ENCODE measurements around the gene EDARADD. TPM values are rescaled to one million over a fixed set of nuclear protein-coding genes. Genes with fewer than 3 reads are reported as not detected.

The EDARADD gene
- total and polyA plus RNA-seq, 2 of the 8 experiments (the other 6 are each of a cell fraction or from before 2014, with no cell fraction given), result 3.4 to 6.1 TPM

GRCh38 chr1:236348071-236348470 is 46.0 kb upstream of the EDARADD start:
- WGBS, 2 experiments (ENCODE audit: extremely low coverage in 1 of 2, insufficient coverage in 1 of 2, insufficient read length in 1 of 2, insufficient replicate concordance in 2 of 2, low coverage in 1 of 2, low lambda C conversion rate in 2 of 2, missing lambda C conversion rate in 1 of 2), result 88% methylated on average over 25 of the region's 31 CpGs; no CpG with 5 or more reads in 1 of the 2 experiments
- no peak overlapping the region for H2BK12ac ChIP-seq (ENCODE audit: low read depth, low read length)
- DNase-seq (ENCODE audit: low read depth in 1 of 2, low spot score in 2 of 2), result peak in 1 of 2 experiments; percentile 47
- TF ChIP-seq RNF2 (IDR thresholded peaks at IDR 0.05; ENCODE audit: borderline replicate concordance, low read depth, low read length, missing control alignments, poor library complexity, severe bottlenecking) (no peak), CREB1 (IDR thresholded peaks at IDR 0.05) (no peak), TBP (IDR thresholded peaks at IDR 0.05; ENCODE audit: low read depth, low read length) (no peak), JUN (IDR thresholded peaks at IDR 0.05; ENCODE audit: low read depth, low read length) (no peak), SUZ12 (IDR thresholded peaks at IDR 0.05; ENCODE audit: low read length) (no peak), POLR2A (IDR thresholded peaks at IDR 0.05; ENCODE audit: control extremely low read depth in 1 of 2, low read depth in 2 of 2, low read length in 2 of 2) (no peak), SP2 (IDR thresholded peaks at IDR 0.05; ENCODE audit: low read length) (no peak), CBX5 (IDR thresholded peaks at IDR 0.05; ENCODE audit: low read depth, low read length) (no peak), RBBP5 (IDR thresholded peaks at IDR 0.05; ENCODE audit: borderline replicate concordance, low read depth, low read length) (no peak), CHD2 (IDR thresholded peaks at IDR 0.05; ENCODE audit: low read length) (no peak), SP1 (IDR thresholded peaks at IDR 0.05; ENCODE audit: low read depth, low read length) (no peak), GABPA (IDR thresholded peaks at IDR 0.05; ENCODE audit: borderline replicate concordance, insufficient read depth, low read length) (no peak), SAP30 (IDR thresholded peaks at IDR 0.05; ENCODE audit: insufficient read depth, insufficient replicate concordance, low read length) (no peak), RXRA (IDR thresholded peaks at IDR 0.05; ENCODE audit: insufficient read depth, low read depth, low read length) (no peak), SIX5 (IDR thresholded peaks at IDR 0.05; ENCODE audit: low read depth, low read length) (no peak), JUND (IDR thresholded peaks at IDR 0.05; ENCODE audit: low read length) (no peak)

More at GRCh38 chr1:236348071-236348470, 46.0 kb upstream of the EDARADD start:
- Histone ChIP-seq H3K4me2 (ENCODE audit: insufficient read depth in 1 of 2, low read depth in 2 of 2, low read length in 2 of 2) (no peak overlapping the region), H3K79me2 (ENCODE audit: control insufficient read depth in 1 of 2, insufficient read depth in 2 of 2, low read length in 2 of 2) (no peaks in the 10 kb centered on the region), H2BK120ac (replicated peaks; ENCODE audit: low read depth, low read length) (no peak overlapping the region), H2BK15ac (ENCODE audit: low read length) (no peak overlapping the region), H3K14ac (ENCODE audit: insufficient read length) (no peak overlapping the region), H2AFZ (ENCODE audit: low read length) (no peak overlapping the region), H3K27me3 (replicated peaks in 1 of 4; ENCODE audit: control insufficient read depth in 3 of 4, extremely low read depth in 1 of 4, insufficient read depth in 3 of 4, low read length in 3 of 4) (no peaks in the 10 kb centered on the region), H4K91ac (replicated peaks; ENCODE audit: insufficient read length, low read length) (no peak overlapping the region), H3K36me3 (ENCODE audit: control insufficient read depth in 2 of 4, insufficient read depth in 4 of 4, low read length in 3 of 4) (no peaks in the 10 kb centered on the region), H3K23me2 (ENCODE audit: low read depth, low read length) (no peaks in the 10 kb centered on the region), H4K5ac (ENCODE audit: insufficient read length, low read depth, low read length) (no peak overlapping the region), H4K8ac (ENCODE audit: extremely low read depth, insufficient read depth, low read length) (peak overlapping the region; percentile 68; the same call in 1 of the 2 replicates), H3K56ac (replicated peaks; ENCODE audit: insufficient read length, low read depth, low read length) (no peak overlapping the region), H3K9ac (replicated peaks in 1 of 4; ENCODE audit: extremely low read depth in 1 of 4, low read depth in 3 of 4, low read length in 3 of 4) (no peak overlapping the region), H3K4me3 (ENCODE audit: extremely low read depth in 1 of 4, insufficient read depth in 2 of 4, low read depth in 3 of 4, low read length in 4 of 4) (no peak overlapping the region), H3K4ac (replicated peaks; ENCODE audit: insufficient read length, low read depth, low read length) (no peak overlapping the region), H3K23ac (ENCODE audit: insufficient read length) (no peak overlapping the region), H3K9me3 (ENCODE audit: insufficient read depth in 2 of 2, low read depth in 1 of 2, low read length in 1 of 2) (no peaks in the 10 kb centered on the region), H2BK5ac (ENCODE audit: low read depth, low read length) (no peak overlapping the region), H2BK20ac (ENCODE audit: low read length) (no peak overlapping the region), H2AK5ac (ENCODE audit: low read depth, low read length) (no peak overlapping the region), H3K18ac (ENCODE audit: extremely low read depth, low read length) (no peak overlapping the region), H3K27ac (ENCODE audit: low read depth, low read length) (no peak overlapping the region), H4K20me1 (replicated peaks in 1 of 2; ENCODE audit: control insufficient read depth in 1 of 2, insufficient read depth in 2 of 2, low read length in 2 of 2) (no peaks in the 10 kb centered on the region), H3K79me1 (ENCODE audit: low read depth, low read length) (no peaks in the 10 kb centered on the region), H3K4me1 (replicated peaks in 1 of 4; ENCODE audit: control insufficient read depth in 3 of 4, insufficient read depth in 4 of 4, low read length in 3 of 4) (no peaks in the 10 kb centered on the region)
- no peak for FAIRE-seq
- POLR2A ChIA-PET (ENCODE audit: partially characterized antibody), result no interaction called here
- CTCF ChIA-PET (ENCODE audit: partially characterized antibody), result interaction anchor here (0.5 to 1.6 kb wide), 10 partner anchors 13 to 406 kb away, joined by 3 to 4 read pairs (median 3); no protein-coding TSS in a partner anchor
